HUES6 (cell line): Measurements from ENCODE around the gene ABCA13.

ENCODE experiments used
- H3K27ac ChIP-seq: 2 replicates; pipeline ENCODE4 v1.7.0; 2013; ENCODE audit warnings: low read depth, mild to moderate bottlenecking, low read length, inconsistent platforms
- H3K27me3 ChIP-seq: 2 replicates; pipeline ENCODE4 v1.6.1; 2013; ENCODE audit warnings: low read length; ENCODE audit not compliant: control insufficient read depth, insufficient read depth
- H3K36me3 ChIP-seq: 2 replicates; pipeline ENCODE4 v1.6.1; 2013; ENCODE audit warnings: low read length; ENCODE audit not compliant: control insufficient read depth, insufficient read depth
- H3K4me1 ChIP-seq: 2 replicates; pipeline ENCODE4 v1.6.1; 2013; ENCODE audit warnings: low read length; ENCODE audit not compliant: control insufficient read depth, insufficient read depth
- H3K4me3 ChIP-seq: 2 replicates; pipeline ENCODE4 v1.5.1; 2013; ENCODE audit warnings: low read depth, low read length
- H3K9ac ChIP-seq: one replicate; pipeline ENCODE4 v1.6.1; 2013; ENCODE audit warnings: mild to moderate bottlenecking, low read length
- H3K9me3 ChIP-seq: 2 replicates; pipeline ENCODE4 v1.6.1; 2013; ENCODE audit warnings: low read depth, low read length; ENCODE audit not compliant: control insufficient read depth, insufficient read depth

ABCA13 gene

DNA sequence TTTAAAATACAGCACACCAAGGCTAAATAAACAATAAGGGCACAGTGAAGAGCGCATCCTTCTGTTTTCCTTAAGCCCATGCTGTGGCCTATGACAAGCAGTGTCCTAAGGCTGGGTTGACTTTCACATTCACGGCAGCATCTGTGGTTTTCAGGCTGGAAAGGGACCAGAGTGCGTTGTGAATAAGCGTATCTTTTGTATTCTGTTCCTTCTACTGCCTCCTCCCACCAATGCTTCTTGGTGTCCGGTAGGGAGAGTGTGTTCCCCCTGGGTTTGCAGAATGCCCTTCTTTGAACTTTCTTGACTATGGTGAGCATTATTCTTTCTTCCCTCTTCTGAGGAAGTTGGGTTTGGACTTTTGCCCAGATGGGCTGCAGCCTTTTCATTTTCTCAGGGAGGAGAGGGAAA is 73.6 kb downstream of the ABCA13 start:
- no peaks in the 10 kb centered on the region for H3K4me1 ChIP-seq
- H3K9ac ChIP-seq, result no peak overlapping the region
- no peak overlapping the region for H3K4me3 ChIP-seq
- no peaks in the 10 kb centered on the region for H3K36me3 ChIP-seq
- no peaks in the 10 kb centered on the region for H3K9me3 ChIP-seq
- no peaks in the 10 kb centered on the region for H3K27me3 ChIP-seq
- no peak overlapping the region for H3K27ac ChIP-seq

DNA sequence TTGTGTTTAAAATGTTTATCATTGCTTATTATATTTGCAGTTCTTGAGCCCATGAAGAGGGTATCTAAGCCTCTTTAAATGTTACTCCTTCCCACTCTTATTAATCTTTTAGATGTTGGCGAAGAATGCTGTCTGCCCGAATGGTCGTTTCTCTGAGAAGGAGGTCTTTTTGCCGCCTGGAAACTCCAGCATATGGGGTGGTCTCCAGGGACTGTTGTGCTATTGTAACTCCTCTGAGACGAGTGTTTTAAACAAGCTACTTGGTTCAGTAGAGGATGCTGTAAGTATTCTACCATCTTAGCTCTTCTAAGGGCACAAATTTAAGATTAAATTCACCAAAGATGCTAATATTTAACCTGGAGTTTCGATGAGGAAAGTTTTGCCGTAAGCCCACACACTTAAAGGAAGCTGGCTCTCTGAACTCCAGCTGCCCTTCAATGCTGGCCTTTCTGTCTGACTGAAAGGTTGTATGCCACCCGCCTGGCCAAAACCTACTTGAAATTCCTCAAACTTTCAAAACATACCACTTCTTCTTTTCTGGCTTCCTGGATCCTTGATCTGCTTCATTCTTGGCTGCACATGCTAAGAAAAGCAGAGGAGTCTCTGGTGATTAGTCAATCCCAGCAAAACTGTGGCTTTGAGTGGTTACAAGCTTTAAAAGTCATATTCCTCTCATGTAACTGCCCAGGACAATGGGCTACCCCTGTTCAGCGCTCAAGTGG is 74.7 kb downstream of the ABCA13 start:
- Histone ChIP-seq H3K9ac (no peak overlapping the region), H3K36me3 (no peaks in the 10 kb centered on the region), H3K4me3 (no peak overlapping the region), H3K4me1 (peaks cover 9% of the 10 kb centered on the region; the same call in 1 of the 2 replicates), H3K27ac (no peak overlapping the region), H3K9me3 (no peaks in the 10 kb centered on the region), H3K27me3 (no peaks in the 10 kb centered on the region)

DNA sequence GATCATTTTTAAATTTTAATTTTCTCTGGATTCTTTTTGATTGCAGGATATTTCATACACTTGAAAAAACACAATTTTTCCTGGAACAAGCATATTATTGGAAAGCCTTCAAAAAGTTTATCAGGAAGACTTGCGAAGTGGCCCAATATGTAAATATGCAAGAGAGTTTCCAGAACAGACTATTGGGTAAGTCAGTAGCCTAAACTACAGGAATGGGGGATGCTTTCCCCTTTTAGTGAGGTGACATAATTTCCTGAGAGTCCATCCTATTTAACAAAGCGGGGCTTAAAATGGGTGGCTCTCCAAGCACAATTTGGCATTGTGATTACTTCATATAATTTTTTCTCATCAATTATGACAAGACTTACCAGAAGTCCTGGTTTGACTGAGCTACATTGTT is 77.9 kb downstream of the ABCA13 start:
- Histone ChIP-seq H3K27me3 (no peaks in the 10 kb centered on the region), H3K27ac (no peak overlapping the region), H3K4me1 (peaks cover 16% of the 10 kb centered on the region), H3K4me3 (no peak overlapping the region), H3K9ac (no peak overlapping the region), H3K36me3 (no peaks in the 10 kb centered on the region), H3K9me3 (no peaks in the 10 kb centered on the region)

DNA sequence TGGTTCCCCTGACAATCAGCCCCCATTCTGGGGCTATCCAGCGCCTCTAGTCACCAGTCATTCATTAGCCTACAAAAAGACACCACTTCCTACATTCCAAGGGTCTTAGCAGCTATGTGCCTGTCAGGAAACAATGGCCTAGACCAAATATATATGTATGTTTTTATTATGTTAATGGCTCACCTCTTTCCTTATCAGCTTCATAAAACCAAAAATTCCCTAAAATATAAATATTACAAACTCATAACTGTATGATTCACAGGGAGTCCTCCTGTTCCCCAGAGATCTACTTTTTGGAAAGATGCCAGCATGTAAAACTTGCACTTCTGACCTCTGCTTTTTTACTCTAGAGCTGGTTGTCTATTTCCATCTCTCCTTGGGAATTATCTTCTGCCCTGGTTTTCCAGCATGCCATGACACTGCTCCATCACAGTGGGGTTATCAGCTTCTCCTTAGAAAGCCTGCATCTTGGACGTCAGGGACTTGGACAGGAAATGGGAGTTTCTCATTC is 79.2 kb downstream of the ABCA13 start:
- H3K27me3 ChIP-seq, result no peaks in the 10 kb centered on the region
- no peak overlapping the region for H3K27ac ChIP-seq
- no peak overlapping the region for H3K9ac ChIP-seq
- H3K36me3 ChIP-seq, result no peaks in the 10 kb centered on the region
- H3K9me3 ChIP-seq, result no peaks in the 10 kb centered on the region
- peaks cover 16% of the 10 kb centered on the region for H3K4me1 ChIP-seq
- H3K4me3 ChIP-seq, result no peak overlapping the region

GRCh38 chr7:48251766-48252165 is 80.5 kb downstream of the ABCA13 start:
- Histone ChIP-seq H3K27ac (no peak overlapping the region), H3K27me3 (no peaks in the 10 kb centered on the region), H3K9me3 (no peaks in the 10 kb centered on the region), H3K4me1 (peaks cover 16% of the 10 kb centered on the region), H3K9ac (no peak overlapping the region), H3K36me3 (no peaks in the 10 kb centered on the region), H3K4me3 (no peak overlapping the region)

DNA sequence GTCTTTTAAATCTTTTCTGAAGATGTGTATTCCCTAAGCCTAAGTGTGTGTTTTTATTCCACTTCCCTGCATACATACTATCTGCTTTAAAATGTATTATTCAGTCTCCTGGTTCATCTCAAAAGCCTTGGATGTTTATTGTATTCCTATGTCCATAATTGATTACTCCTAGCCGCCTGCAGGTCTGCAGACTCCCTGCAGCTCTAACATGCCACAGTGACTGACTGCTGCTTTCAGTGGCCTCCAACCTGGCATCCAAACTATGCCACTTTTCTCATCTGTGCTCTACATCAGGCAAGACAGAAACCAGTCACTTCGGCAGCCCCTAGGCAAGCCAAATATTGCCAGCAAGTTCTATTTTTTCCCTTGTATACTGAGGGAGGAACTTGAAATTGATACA is 81.7 kb downstream of the ABCA13 start:
- Histone ChIP-seq H3K9ac (no peak overlapping the region), H3K4me1 (peaks cover 16% of the 10 kb centered on the region), H3K36me3 (no peaks in the 10 kb centered on the region), H3K4me3 (no peak overlapping the region), H3K27me3 (no peaks in the 10 kb centered on the region), H3K9me3 (no peaks in the 10 kb centered on the region), H3K27ac (no peak overlapping the region)

GRCh38 chr7:48255046-48255445 is 83.8 kb downstream of the ABCA13 start:
- Histone ChIP-seq H3K27ac (no peak overlapping the region), H3K27me3 (no peaks in the 10 kb centered on the region), H3K4me3 (no peak overlapping the region), H3K36me3 (no peaks in the 10 kb centered on the region), H3K9me3 (no peaks in the 10 kb centered on the region), H3K9ac (no peak overlapping the region), H3K4me1 (peaks cover 23% of the 10 kb centered on the region)

DNA sequence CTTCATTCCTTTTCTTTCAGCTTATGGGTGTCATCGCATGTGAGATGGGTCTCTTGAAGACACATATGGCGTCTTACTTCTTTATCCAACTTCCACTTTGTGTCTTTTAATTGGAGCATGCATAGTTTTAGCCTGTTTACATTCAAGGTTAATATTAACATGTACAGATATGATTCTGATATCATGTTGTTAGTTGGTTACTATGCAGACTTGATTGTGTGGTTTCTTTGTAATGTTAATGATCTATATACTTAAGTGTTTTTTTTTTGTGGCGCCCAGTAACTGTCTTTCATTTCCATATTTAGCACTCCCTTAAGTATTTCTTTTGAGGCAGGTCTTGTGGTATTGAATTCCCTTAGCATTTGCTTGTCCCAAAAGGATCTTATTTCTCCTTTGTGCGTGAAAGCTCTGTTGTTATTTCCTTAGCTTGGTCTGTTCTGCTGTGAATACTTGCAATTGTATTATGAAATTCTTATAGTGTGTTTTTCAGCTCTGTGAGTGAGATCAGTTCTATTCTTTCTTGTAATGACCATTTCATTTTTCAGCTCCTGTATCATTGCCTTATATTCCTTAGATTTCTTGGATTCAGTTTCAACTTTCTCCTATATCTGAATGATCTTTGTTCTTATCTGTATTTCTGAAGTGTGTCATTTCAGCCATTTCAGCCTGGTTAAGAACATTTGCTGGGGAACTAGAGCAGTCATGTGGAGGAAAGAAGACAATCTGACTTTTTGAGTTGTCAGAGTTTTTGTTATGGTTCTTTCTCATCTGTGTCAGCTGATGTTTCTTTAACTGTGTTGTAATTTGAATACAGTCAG is 88.4 kb downstream of the ABCA13 start:
- no peaks in the 10 kb centered on the region for H3K27me3 ChIP-seq
- no peak overlapping the region for H3K27ac ChIP-seq
- H3K9ac ChIP-seq, result no peak overlapping the region
- no peak overlapping the region for H3K4me3 ChIP-seq
- no peaks in the 10 kb centered on the region for H3K36me3 ChIP-seq
- H3K9me3 ChIP-seq, result no peaks in the 10 kb centered on the region
- H3K4me1 ChIP-seq, result peaks cover 7% of the 10 kb centered on the region

GRCh38 chr7:48261696-48262095 is 90.4 kb downstream of the ABCA13 start:
- Histone ChIP-seq H3K4me3 (no peak overlapping the region), H3K4me1 (peaks cover 7% of the 10 kb centered on the region), H3K27ac (no peak overlapping the region)

DNA sequence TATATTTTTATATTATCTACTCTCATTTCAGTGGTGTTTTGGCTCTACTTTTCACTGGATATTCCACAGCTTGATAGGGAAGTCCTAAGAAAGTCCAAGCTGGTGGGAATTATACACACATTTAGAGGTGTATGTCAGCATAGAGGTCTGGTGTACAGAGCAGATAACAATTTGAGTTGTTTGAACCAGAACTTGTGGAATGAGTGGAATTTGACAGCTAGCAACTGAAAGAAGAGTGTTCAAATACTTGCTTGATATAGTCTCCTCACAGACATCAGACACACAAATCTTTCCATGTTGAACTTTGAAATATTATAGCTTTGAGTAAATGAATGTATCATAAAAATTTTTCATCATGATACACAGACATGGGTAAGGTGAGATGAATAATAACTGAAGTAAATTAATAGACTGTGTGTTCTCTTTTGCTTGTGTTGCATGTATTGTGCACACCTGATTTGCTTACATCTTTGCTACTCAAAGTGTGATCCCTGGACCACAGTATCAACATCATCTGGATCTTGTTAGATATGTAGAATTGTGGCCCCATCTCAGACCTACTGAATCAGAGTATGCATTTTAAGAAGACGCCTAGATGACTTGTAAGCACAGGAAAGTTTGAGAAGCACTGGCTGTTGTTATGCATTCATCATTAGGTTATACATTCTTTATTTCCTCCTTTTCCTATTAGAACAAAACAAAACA is 91.5 kb downstream of the ABCA13 start:
- Histone ChIP-seq H3K4me3 (no peak overlapping the region), H3K9me3 (no peaks in the 10 kb centered on the region), H3K4me1 (peaks cover 7% of the 10 kb centered on the region), H3K36me3 (no peaks in the 10 kb centered on the region), H3K9ac (no peak overlapping the region), H3K27ac (no peak overlapping the region), H3K27me3 (no peaks in the 10 kb centered on the region)

More at GRCh38 chr7:48261696-48262095, 90.4 kb downstream of the ABCA13 start:
- Histone ChIP-seq H3K27me3 (no peaks in the 10 kb centered on the region), H3K9me3 (no peaks in the 10 kb centered on the region), H3K36me3 (no peaks in the 10 kb centered on the region), H3K9ac (no peak overlapping the region)

DNA sequence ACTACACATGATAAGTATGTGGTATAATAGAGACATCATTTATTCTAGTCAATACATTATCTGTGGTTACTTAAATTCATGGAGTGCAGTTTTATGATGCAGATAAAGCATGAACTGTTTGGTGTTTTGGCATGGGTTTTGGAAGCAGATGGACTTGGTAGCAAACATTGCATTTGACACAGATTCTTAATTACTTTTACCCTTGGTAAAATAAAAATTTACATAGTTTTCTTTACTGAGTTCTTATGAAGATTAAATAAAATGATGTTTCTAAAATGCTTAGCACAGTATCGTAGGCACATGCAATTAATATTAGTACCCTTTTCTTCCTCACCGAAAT is 92.0 kb downstream of the ABCA13 start:
- H3K9ac ChIP-seq, result no peak overlapping the region
- no peaks in the 10 kb centered on the region for H3K36me3 ChIP-seq
- no peaks in the 10 kb centered on the region for H3K27me3 ChIP-seq
- no peak overlapping the region for H3K4me3 ChIP-seq
- peaks cover 7% of the 10 kb centered on the region for H3K4me1 ChIP-seq
- H3K9me3 ChIP-seq, result no peaks in the 10 kb centered on the region
- H3K27ac ChIP-seq, result no peak overlapping the region
